ENCODE results near the gene SHOC2. TPM values are rescaled to one million over a fixed set of nuclear protein-coding genes. Genes with fewer than 3 reads are reported as not detected.

The SHOC2 gene
- total RNA-seq, 2 experiments from 2014 or later: 34.2 to 35.4 TPM

GRCh38 chr10:110996256-110996655 is 76.9 kb downstream of the SHOC2 start:
- no peak for TF ChIP-seq CTCF (IDR thresholded peaks at IDR 0.05)
- DNase-seq (no peak), ATAC-seq (no peak)
- CTCF ChIA-PET: no interaction called here
- POLR2A ChIA-PET: interaction anchor here (0.7 kb wide), 1 partner anchor 12 kb away, joined by 3 read pairs; no protein-coding TSS in a partner anchor
- intact Hi-C loops (cut with micrococcal nuclease): no loop called here
- Mint-ChIP-seq H3K4me3 (no peak overlapping the region), H3K9me3 (no peaks in the 10 kb centered on the region), H3K27me3 (no peaks in the 10 kb centered on the region), H3K27ac (no peak overlapping the region), H3K4me1 (ENCODE audit: low read depth) (peaks cover 32% of the 10 kb centered on the region), H3K36me3 (ENCODE audit: low read depth) (peaks cover 10% of the 10 kb centered on the region)

- no peak overlapping the region for H3K4me3 Mint-ChIP-seq
- no peaks in the 10 kb centered on the region for H3K4me1 Mint-ChIP-seq (ENCODE audit: low read depth)
- no peaks in the 10 kb centered on the region for H3K9me3 Mint-ChIP-seq
- DNase-seq (no peak), ATAC-seq (no peak)
- H3K36me3 Mint-ChIP-seq (ENCODE audit: low read depth): peaks cover 14% of the 10 kb centered on the region
- TF ChIP-seq CTCF (IDR thresholded peaks at IDR 0.05): no peak
- no peak overlapping the region for H3K27ac Mint-ChIP-seq
- ChIA-PET CTCF (interaction anchor here (1.4 kb wide), 1 partner anchor 378 kb away, joined by 3 read pairs; no protein-coding TSS in a partner anchor), POLR2A (no interaction called here)
- intact Hi-C loops (cut with micrococcal nuclease): no loop called here
- H3K27me3 Mint-ChIP-seq: no peaks in the 10 kb centered on the region
These were observed 84.6 kb downstream of the SHOC2 start for GRCh38 chr10:111004016-111004415.

GRCh38 chr10:111007486-111007885 is 88.1 kb downstream of the SHOC2 start:
- no peak for TF ChIP-seq CTCF (IDR thresholded peaks at IDR 0.05)
- Mint-ChIP-seq H3K4me3 (no peak overlapping the region), H3K4me1 (ENCODE audit: low read depth) (no peaks in the 10 kb centered on the region), H3K9me3 (no peaks in the 10 kb centered on the region), H3K27me3 (no peaks in the 10 kb centered on the region), H3K36me3 (ENCODE audit: low read depth) (peaks cover 20% of the 10 kb centered on the region), H3K27ac (no peak overlapping the region)
- CTCF ChIA-PET: interaction anchor here (1.1 kb wide), 1 partner anchor 57 kb away, joined by 3 read pairs; no protein-coding TSS in a partner anchor
- DNase-seq (no peak), ATAC-seq (no peak)
- intact Hi-C loops (cut with micrococcal nuclease): no loop called here
- POLR2A ChIA-PET: no interaction called here

- no peak for TF ChIP-seq CTCF (IDR thresholded peaks at IDR 0.05)
- intact Hi-C loops (cut with micrococcal nuclease): no loop called here
- ChIA-PET CTCF (no interaction called here), POLR2A (no interaction called here)
- peaks cover 9% of the 10 kb centered on the region for H3K4me1 Mint-ChIP-seq (ENCODE audit: low read depth)
- H3K27ac Mint-ChIP-seq: no peak overlapping the region
- ATAC-seq (no peak), DNase-seq (no peak)
- H3K27me3 Mint-ChIP-seq: no peaks in the 10 kb centered on the region
- no peak overlapping the region for H3K4me3 Mint-ChIP-seq
- peaks cover 38% of the 10 kb centered on the region for H3K36me3 Mint-ChIP-seq (ENCODE audit: low read depth)
- no peaks in the 10 kb centered on the region for H3K9me3 Mint-ChIP-seq
These were observed 95.8 kb downstream of the SHOC2 start for GRCh38 chr10:111015181-111015580.

- POLR2A ChIA-PET: no interaction called here
- Mint-ChIP-seq H3K4me1 (ENCODE audit: low read depth) (peaks cover 9% of the 10 kb centered on the region), H3K36me3 (ENCODE audit: low read depth) (peaks cover 47% of the 10 kb centered on the region), H3K9me3 (no peaks in the 10 kb centered on the region), H3K27me3 (no peaks in the 10 kb centered on the region), H3K4me3 (no peak overlapping the region), H3K27ac (no peak overlapping the region)
- intact Hi-C loops (cut with micrococcal nuclease): no loop called here
- DNase-seq (no peak), ATAC-seq (no peak)
- CTCF ChIA-PET: interaction anchor here (1.0 kb wide), 1 partner anchor 59 kb away, joined by 3 read pairs; no protein-coding TSS in a partner anchor
- no peak for TF ChIP-seq CTCF (IDR thresholded peaks at IDR 0.05)
These were observed 97.7 kb downstream of the SHOC2 start for GRCh38 chr10:111017098-111017497.
